Non-pigmented ciliary epithelial cell (primary cell): ENCODE measurements around the gene BSDC1.
"Not testable (repeated sequence)": the region's sequence is repeated elsewhere in the genome, so short reads cannot be mapped to it uniquely, and the experiment has no call there.

ENCODE experiments used
- DNase-seq: peaks from one replicate; pipeline ENCODE4 v3.0.0-alpha.2; 2010; ENCODE audit warnings: low read depth

The BSDC1 gene

DNA sequence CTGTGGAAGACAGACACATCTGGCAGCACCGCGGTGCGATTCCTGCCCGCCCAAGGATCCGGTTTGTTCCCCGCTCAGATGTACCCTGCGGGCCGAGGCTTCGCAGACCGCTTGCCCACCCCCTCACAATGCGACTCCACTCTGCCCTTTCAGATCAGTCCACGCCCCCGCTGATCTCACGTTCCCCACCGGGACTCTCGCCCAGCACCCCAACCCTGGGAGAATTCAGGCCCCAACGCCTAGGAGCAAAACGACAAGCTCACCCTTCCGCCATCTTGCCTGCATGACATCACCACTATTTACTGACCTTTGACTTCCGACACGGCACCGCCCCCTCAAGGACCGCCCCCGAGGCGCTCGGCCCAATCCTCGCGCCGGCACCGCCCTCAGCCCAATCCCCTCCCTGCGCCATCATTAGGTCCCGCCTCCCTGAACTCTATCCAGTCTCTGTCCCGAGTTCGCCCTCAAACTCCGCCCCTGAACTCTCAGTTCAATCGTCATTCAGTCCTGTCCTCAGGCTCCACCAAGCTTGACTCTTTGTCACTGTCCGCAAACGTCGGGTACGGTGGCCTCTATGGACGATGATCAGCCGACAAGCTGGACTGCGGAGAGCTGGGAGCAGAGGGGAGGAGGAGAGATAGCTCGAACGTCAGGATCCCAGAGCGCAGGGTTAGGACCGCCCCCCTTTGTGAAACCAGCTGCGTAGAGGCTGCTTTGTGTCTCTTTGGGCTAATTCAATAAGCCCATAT lies at the start of gene BSDC1:
Gene BSDC1, minus strand, starts transcription at position 301 of the 749 bp plus-strand sequence. Its CDS starts 27 bp downstream, at position 274.
- peak; percentile 89 for DNase-seq

GRCh38 chr1:32441467-32441866 lies 47.2 kb upstream of the BSDC1 start:
- not testable (repeated sequence) for DNase-seq

GRCh38 chr1:32438777-32439176 lies 44.5 kb upstream of the BSDC1 start:
- not testable (repeated sequence) for DNase-seq

DNA sequence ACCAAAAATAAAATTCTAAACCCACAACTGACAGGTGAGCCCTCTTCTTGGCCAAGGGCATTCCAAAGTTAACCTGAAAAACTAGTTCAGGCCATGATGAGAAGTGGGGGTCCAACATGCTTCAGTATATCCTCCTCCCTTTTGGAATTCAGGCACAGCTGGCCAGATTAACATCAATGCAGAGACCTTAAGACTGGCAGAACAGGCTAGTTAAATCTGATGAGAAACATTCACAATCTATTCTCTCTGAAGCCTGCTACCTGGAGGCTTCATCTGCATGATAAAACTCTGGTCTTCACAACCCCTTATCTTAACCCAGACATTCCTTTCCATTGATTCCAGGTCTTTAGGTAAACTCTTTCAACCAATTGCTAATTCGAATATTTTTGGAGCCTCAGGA lies 43.9 kb upstream of the BSDC1 start:
- no peak for DNase-seq

GRCh38 chr1:32431736-32432400 lies 37.6 kb upstream of the BSDC1 start:
- no peak for DNase-seq

DNA sequence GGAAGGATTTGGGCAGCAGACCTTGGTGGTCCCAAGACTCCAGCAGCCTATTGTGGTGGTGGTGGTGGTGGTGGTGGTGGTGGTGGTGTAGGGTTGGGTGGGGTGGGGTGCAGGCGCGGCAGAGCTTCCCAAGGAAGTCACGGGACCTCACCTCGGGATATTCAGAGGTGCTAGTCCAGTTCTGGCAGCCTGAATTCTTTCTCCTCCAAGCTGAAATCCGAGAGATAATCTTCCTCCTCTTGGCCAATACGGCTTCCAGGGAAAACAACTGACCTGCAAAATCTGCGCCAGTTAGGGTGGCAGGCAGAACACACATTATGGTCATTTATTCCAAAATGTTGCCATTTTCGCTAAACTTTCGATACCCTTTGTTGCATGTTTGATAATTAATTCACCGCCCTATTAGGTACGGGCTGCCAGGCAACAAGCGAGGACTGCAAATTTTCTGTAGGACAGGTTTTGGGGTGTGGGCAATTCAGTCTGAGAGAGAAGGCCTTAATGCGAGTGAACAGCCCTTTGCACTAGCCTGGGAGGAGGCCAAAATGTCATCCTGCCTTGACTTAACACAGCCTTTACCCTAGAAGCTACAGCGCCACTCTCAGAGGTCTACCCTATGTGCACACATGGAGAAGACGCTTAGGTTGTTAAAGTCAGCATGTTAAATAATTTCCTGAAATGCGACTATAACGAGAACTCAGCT lies 33.2 kb upstream of the BSDC1 start:
- DNase-seq, result no peak

DNA sequence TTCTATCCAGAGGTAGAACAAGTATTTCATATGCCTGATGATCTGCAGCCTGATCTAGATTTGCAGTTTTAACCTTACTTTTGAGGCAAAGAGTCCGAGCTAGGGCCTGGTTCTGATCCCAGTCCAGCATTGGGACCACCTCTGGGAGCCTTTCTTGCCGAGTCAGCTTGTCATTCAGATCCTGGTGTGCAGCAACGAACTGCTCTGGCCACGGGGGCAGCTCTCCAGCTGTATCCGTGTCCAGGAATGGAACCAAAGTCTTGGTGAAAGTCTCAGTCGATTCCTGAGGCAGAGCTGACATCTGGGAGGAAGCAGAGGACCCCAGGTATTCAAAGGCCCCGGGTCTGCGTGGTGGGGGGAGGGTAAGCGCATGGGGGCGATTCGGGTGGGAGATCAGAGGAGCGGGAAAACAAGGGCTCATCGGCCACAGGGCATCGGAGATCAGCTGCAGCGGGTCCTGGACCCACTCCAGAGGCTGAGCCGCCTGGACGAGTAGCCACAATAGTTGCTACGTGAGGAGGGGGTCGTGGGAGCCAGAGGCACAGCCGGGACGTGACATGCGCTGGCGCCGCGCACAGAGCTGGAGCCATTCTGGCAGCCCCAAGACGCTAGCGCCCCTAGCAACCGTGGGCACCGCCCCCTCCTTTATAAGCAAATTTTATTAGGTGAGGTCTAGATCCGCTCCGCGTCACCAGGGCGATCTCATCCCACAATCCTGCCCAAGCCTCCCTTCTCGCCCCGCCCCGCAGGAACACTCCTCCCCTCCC lies 32.4 kb upstream of the BSDC1 start:
- DNase-seq, result no peak

- no peak for DNase-seq
Measured at GRCh38 chr1:32421775-32422174, 27.5 kb upstream of the BSDC1 start.

DNA sequence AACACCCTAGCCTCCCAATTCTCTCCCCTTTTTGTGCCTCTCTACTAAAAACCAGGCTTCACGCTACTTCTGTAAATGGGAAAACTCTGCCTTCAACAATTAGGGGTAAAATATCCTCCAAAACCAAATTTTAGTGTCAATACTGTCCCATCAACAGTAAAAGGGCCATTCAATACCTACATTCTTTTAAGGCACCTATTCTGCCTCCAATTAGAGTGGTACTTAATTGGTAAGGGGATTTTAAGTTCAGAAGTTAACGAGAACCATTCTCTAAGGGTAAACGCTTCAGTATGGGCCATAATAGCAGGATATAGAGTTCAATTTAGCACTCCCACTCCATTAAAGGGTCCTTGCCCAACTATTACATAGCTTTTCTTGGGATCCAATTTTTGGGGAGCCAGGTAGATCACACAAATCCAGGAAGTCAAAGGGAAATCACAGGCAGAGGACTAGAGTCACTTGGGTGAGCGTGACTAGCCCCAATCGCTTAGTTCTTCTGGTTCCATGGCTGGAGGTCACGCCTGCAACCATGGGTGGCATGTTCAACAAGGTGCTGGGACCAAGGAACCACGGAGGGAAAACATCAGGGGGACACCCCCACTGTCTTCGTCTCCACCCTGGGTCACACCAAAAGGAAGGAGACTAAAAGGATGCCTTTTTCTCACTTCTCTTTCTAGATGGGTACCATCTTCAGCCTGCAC lies 20.1 kb upstream of the BSDC1 start:
- DNase-seq, result no peak

DNA sequence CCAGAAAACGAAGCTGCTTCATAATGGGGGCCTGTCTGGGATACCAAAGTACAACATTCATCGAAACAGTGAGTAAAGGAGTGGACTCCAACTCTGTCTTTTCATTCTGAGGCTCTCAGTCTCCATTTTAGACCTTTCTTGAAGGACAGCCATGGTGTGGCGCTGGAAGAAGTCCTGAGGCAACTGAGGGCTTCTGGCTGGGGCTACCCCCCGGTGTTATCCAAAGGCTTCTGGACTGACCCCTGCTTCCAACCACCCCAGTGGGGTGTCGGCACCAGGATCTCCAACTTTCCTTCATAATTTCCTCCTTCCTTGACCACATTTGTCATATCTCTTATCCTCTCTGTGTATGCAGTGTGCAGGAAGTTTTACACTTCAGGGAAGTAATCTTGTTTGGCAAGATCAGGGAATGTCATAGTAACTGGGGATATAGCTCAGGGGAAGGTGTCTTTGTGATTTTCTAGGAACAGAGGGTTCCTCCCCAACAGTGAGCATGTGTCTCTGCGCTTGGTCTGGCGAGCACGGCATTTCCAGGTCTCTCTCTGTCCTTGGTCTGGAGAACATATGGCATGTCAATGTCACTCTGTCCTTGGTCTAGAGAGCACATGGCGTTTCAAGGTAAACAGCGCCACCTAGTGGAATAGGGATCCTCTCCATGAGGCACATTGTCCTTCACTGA lies 19.4 kb upstream of the BSDC1 start:
- no peak for DNase-seq

DNA sequence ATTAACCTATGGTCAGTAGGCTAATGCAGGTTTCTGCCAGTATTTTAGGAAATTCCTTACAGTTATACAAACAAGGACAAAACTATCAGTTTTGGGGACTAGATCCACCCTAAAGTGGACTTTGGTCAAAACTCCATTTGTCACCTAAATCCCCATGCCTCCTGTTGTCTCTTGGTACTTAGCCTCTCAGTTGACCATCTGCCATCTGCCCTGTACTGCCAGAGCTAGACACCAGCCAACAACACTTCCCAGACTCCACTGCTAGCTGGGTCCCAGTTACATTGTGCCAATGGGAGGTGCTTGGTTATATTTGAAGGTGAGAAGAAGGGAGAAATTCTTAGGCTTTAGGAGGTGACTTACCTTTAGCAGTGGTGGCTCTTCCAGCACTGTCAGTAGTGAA lies 17.0 kb upstream of the BSDC1 start:
- DNase-seq, result no peak

GRCh38 chr1:32406629-32407111 lies 12.4 kb upstream of the BSDC1 start:
- DNase-seq, result no peak

DNA sequence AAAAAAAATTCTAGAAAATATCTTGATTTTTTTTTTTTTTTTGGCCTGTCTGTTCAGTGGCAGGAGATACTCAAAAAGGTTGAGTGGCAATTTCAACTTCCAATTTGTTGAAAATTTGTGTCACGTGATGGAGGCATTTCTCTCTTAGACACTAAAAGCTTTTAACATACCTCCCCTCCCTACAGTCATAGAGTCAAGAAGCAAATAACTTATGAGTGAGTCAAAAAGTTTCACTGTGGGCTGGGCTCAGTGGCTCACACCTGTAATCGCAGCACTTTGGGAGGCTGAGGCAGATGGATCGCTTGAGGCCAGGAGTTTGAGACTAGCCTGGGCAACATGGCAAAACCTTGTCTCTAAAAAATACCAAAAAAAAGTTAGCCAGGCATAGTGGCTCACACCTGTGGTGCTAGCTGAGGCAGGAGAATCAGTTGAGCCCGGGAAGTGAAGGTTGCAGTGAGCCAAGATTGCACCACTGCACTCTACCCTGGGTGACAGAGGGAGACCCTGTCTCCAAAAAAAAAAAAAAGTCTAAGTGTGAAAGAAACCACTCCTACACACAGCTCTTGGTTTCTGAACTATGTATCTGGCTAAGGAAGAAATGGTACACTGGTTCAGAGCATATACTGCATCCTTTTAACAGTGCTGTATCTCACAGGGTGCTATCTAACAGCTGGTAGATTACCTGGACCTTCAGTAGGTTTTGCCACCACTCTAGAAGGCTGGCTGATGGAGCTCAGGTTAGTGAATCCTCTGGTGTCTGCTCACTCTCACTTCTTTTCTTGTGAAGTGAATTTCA lies 11.6 kb upstream of the BSDC1 start:
- no peak for DNase-seq

- no peak for DNase-seq
Measured at GRCh38 chr1:32404946-32405345, 10.7 kb upstream of the BSDC1 start.

GRCh38 chr1:32400876-32401631 lies 6.8 kb upstream of the BSDC1 start:
- DNase-seq, result no peak

- no peak for DNase-seq
Measured at GRCh38 chr1:32399843-32400242, 5.6 kb upstream of the BSDC1 start.

GRCh38 chr1:32398401-32398800 lies 4.2 kb upstream of the BSDC1 start:
- DNase-seq, result no peak

- not testable (repeated sequence) for DNase-seq
Measured at GRCh38 chr1:32396524-32396923, 2.3 kb upstream of the BSDC1 start.

GRCh38 chr1:32394890-32395432 lies 720 bp upstream of the BSDC1 start:
- DNase-seq, result no peak
